ENCODE data around the gene APBA1.

The APBA1 gene

GRCh38 chr9:69643098-69643497 is 29.1 kb downstream of the APBA1 start:
- no peak for TF ChIP-seq ZNF274 (IDR thresholded peaks at IDR 0.05; ENCODE audit: low read depth, low read length)
- H3K4me3 ChIP-seq (ENCODE audit: low read length) = no peak overlapping the region

- H3K4me3 ChIP-seq (ENCODE audit: low read length) = no peak overlapping the region
- TF ChIP-seq ZNF274 (IDR thresholded peaks at IDR 0.05; ENCODE audit: low read depth, low read length) = no peak
These were observed 34.4 kb downstream of the APBA1 start for GRCh38 chr9:69637817-69638200.

GRCh38 chr9:69637193-69637816 is 34.9 kb downstream of the APBA1 start:
- TF ChIP-seq ZNF274 (IDR thresholded peaks at IDR 0.05; ENCODE audit: low read depth, low read length) = no peak
- H3K4me3 ChIP-seq (ENCODE audit: low read length) = no peak overlapping the region

- no peak for TF ChIP-seq ZNF274 (IDR thresholded peaks at IDR 0.05; ENCODE audit: low read depth, low read length)
- no peak overlapping the region for H3K4me3 ChIP-seq (ENCODE audit: low read length)
These were observed 38.5 kb downstream of the APBA1 start for GRCh38 chr9:69633716-69634115.

- no peak overlapping the region for H3K4me3 ChIP-seq (ENCODE audit: low read length)
- TF ChIP-seq ZNF274 (IDR thresholded peaks at IDR 0.05; ENCODE audit: low read depth, low read length) = no peak
These were observed 39.4 kb downstream of the APBA1 start for GRCh38 chr9:69632768-69633167.

GRCh38 chr9:69627281-69627680 is 44.9 kb downstream of the APBA1 start:
- no peak overlapping the region for H3K4me3 ChIP-seq (ENCODE audit: low read length)
- no peak for TF ChIP-seq ZNF274 (IDR thresholded peaks at IDR 0.05; ENCODE audit: low read depth, low read length)

- TF ChIP-seq ZNF274 (IDR thresholded peaks at IDR 0.05; ENCODE audit: low read depth, low read length) = no peak
- no peak overlapping the region for H3K4me3 ChIP-seq (ENCODE audit: low read length)
These were observed 48.9 kb downstream of the APBA1 start for GRCh38 chr9:69623276-69623675.

GRCh38 chr9:69622676-69623075 is 49.5 kb downstream of the APBA1 start:
- no peak overlapping the region for H3K4me3 ChIP-seq (ENCODE audit: low read length)
- no peak for TF ChIP-seq ZNF274 (IDR thresholded peaks at IDR 0.05; ENCODE audit: low read depth, low read length)

GRCh38 chr9:69621730-69622460 is 50.3 kb downstream of the APBA1 start:
- no peak for TF ChIP-seq ZNF274 (IDR thresholded peaks at IDR 0.05; ENCODE audit: low read depth, low read length)
- no peak overlapping the region for H3K4me3 ChIP-seq (ENCODE audit: low read length)

GRCh38 chr9:69620731-69621130 is 51.4 kb downstream of the APBA1 start:
- TF ChIP-seq ZNF274 (IDR thresholded peaks at IDR 0.05; ENCODE audit: low read depth, low read length) = no peak
- H3K4me3 ChIP-seq (ENCODE audit: low read length) = no peak overlapping the region

- no peak for TF ChIP-seq ZNF274 (IDR thresholded peaks at IDR 0.05; ENCODE audit: low read depth, low read length)
These were observed 52.9 kb downstream of the APBA1 start for GRCh38 chr9:69619233-69619632.

GRCh38 chr9:69617006-69617405 is 55.2 kb downstream of the APBA1 start:
- H3K4me3 ChIP-seq (ENCODE audit: low read length) = no peak overlapping the region
- TF ChIP-seq ZNF274 (IDR thresholded peaks at IDR 0.05; ENCODE audit: low read depth, low read length) = no peak

More at GRCh38 chr9:69619233-69619632, 52.9 kb downstream of the APBA1 start:
- H3K4me3 ChIP-seq (ENCODE audit: low read length) = no peak overlapping the region

GRCh38 chr9:69615880-69616279 is 56.3 kb downstream of the APBA1 start:
- H3K4me3 ChIP-seq (ENCODE audit: low read length) = no peak overlapping the region
- TF ChIP-seq ZNF274 (IDR thresholded peaks at IDR 0.05; ENCODE audit: low read depth, low read length) = no peak

- no peak overlapping the region for H3K4me3 ChIP-seq (ENCODE audit: low read length)
- no peak for TF ChIP-seq ZNF274 (IDR thresholded peaks at IDR 0.05; ENCODE audit: low read depth, low read length)
These were observed 61.0 kb downstream of the APBA1 start for GRCh38 chr9:69611221-69611620.

- TF ChIP-seq ZNF274 (IDR thresholded peaks at IDR 0.05; ENCODE audit: low read depth, low read length) = no peak
- H3K4me3 ChIP-seq (ENCODE audit: low read length) = no peak overlapping the region
These were observed 63.0 kb downstream of the APBA1 start for GRCh38 chr9:69609156-69609555.

All from GM08714 (cell line).